ENCODE measurements around the gene MAPKAPK3.

Gene MAPKAPK3

GRCh38 chr3:50606596-50606995, 10.4 kb upstream of the MAPKAPK3 start:
- DNase-seq (ENCODE audit: low read depth, low spot score) = no peak
- TF ChIP-seq ZNF274 (IDR thresholded peaks at IDR 0.05; ENCODE audit: low read depth, low read length) (no peak), SUZ12 (IDR thresholded peaks at IDR 0.05; ENCODE audit: extremely low read depth, insufficient read depth, insufficient read length) (no peak), YY1 (IDR thresholded peaks at IDR 0.05; ENCODE audit: insufficient read depth, insufficient read length) (no peak)
- Histone ChIP-seq H3K4me1 (ENCODE audit: insufficient read depth, insufficient read length) (peaks cover 19% of the 10 kb centered on the region), H3K9me3 (ENCODE audit: insufficient read depth, low read length) (no peaks in the 10 kb centered on the region), H3K36me3 (ENCODE audit: insufficient read depth, insufficient read length, low read length) (peaks cover 22% of the 10 kb centered on the region), H3K9ac (ENCODE audit: insufficient read length, low read depth) (peak overlapping the region; percentile 13), H3K27me3 (ENCODE audit: insufficient read depth, insufficient read length) (peaks cover 17% of the 10 kb centered on the region), H3K4me3 (ENCODE audit: insufficient read length, low read depth) (no peak overlapping the region)

GRCh38 chr3:50607271-50608091, 9.5 kb upstream of the MAPKAPK3 start:
- Histone ChIP-seq H3K9me3 (ENCODE audit: insufficient read depth, low read length) (no peaks in the 10 kb centered on the region), H3K4me3 (ENCODE audit: insufficient read length, low read depth) (no peak overlapping the region), H3K4me1 (ENCODE audit: insufficient read depth, insufficient read length) (peaks cover 12% of the 10 kb centered on the region), H3K27me3 (ENCODE audit: insufficient read depth, insufficient read length) (peaks cover 22% of the 10 kb centered on the region), H3K36me3 (ENCODE audit: insufficient read depth, insufficient read length, low read length) (peaks cover 22% of the 10 kb centered on the region), H3K9ac (ENCODE audit: insufficient read length, low read depth) (no peak overlapping the region)
- TF ChIP-seq SUZ12 (IDR thresholded peaks at IDR 0.05; ENCODE audit: extremely low read depth, insufficient read depth, insufficient read length) (no peak), YY1 (IDR thresholded peaks at IDR 0.05; ENCODE audit: insufficient read depth, insufficient read length) (no peak), ZNF274 (IDR thresholded peaks at IDR 0.05; ENCODE audit: low read depth, low read length) (no peak)
- DNase-seq (ENCODE audit: low read depth, low spot score) = no peak

- no peaks in the 10 kb centered on the region for H3K9me3 ChIP-seq (ENCODE audit: insufficient read depth, low read length)
- H3K36me3 ChIP-seq (ENCODE audit: insufficient read depth, insufficient read length, low read length) = peaks cover 22% of the 10 kb centered on the region
- TF ChIP-seq ZNF274 (IDR thresholded peaks at IDR 0.05; ENCODE audit: low read depth, low read length) (no peak), SUZ12 (IDR thresholded peaks at IDR 0.05; ENCODE audit: extremely low read depth, insufficient read depth, insufficient read length) (no peak), YY1 (IDR thresholded peaks at IDR 0.05; ENCODE audit: insufficient read depth, insufficient read length) (no peak)
- no peak for DNase-seq (ENCODE audit: low read depth, low spot score)
- no peak overlapping the region for H3K4me3 ChIP-seq (ENCODE audit: insufficient read length, low read depth)
- peaks cover 12% of the 10 kb centered on the region for H3K4me1 ChIP-seq (ENCODE audit: insufficient read depth, insufficient read length)
- no peak overlapping the region for H3K9ac ChIP-seq (ENCODE audit: insufficient read length, low read depth)
- H3K27me3 ChIP-seq (ENCODE audit: insufficient read depth, insufficient read length) = peaks cover 30% of the 10 kb centered on the region
Observed at GRCh38 chr3:50608278-50608677, 8.7 kb upstream of the MAPKAPK3 start.

GRCh38 chr3:50609071-50609762, 7.7 kb upstream of the MAPKAPK3 start:
- Histone ChIP-seq H3K27me3 (ENCODE audit: insufficient read depth, insufficient read length) (peaks cover 38% of the 10 kb centered on the region), H3K4me1 (ENCODE audit: insufficient read depth, insufficient read length) (peaks cover 12% of the 10 kb centered on the region), H3K36me3 (ENCODE audit: insufficient read depth, insufficient read length, low read length) (peaks cover 22% of the 10 kb centered on the region), H3K9me3 (ENCODE audit: insufficient read depth, low read length) (no peaks in the 10 kb centered on the region), H3K4me3 (ENCODE audit: insufficient read length, low read depth) (no peak overlapping the region), H3K9ac (ENCODE audit: insufficient read length, low read depth) (no peak overlapping the region)
- TF ChIP-seq ZNF274 (IDR thresholded peaks at IDR 0.05; ENCODE audit: low read depth, low read length) = no peak
- no peak for TF ChIP-seq SUZ12 (IDR thresholded peaks at IDR 0.05; ENCODE audit: extremely low read depth, insufficient read depth, insufficient read length)
- no peak for TF ChIP-seq YY1 (IDR thresholded peaks at IDR 0.05; ENCODE audit: insufficient read depth, insufficient read length)
- no peak for DNase-seq (ENCODE audit: low read depth, low spot score)

GRCh38 chr3:50609763-50610085, 7.2 kb upstream of the MAPKAPK3 start:
- peaks cover 22% of the 10 kb centered on the region for H3K36me3 ChIP-seq (ENCODE audit: insufficient read depth, insufficient read length, low read length)
- no peaks in the 10 kb centered on the region for H3K9me3 ChIP-seq (ENCODE audit: insufficient read depth, low read length)

GRCh38 chr3:50610181-50610971, 6.6 kb upstream of the MAPKAPK3 start:
- no peaks in the 10 kb centered on the region for H3K9me3 ChIP-seq (ENCODE audit: insufficient read depth, low read length)
- peaks cover 12% of the 10 kb centered on the region for H3K4me1 ChIP-seq (ENCODE audit: insufficient read depth, insufficient read length)
- peak overlapping the region; percentile 56 for H3K4me3 ChIP-seq (ENCODE audit: insufficient read length, low read depth)
- no peak for DNase-seq (ENCODE audit: low read depth, low spot score)
- no peak for TF ChIP-seq SUZ12 (IDR thresholded peaks at IDR 0.05; ENCODE audit: extremely low read depth, insufficient read depth, insufficient read length)
- no peak for TF ChIP-seq ZNF274 (IDR thresholded peaks at IDR 0.05; ENCODE audit: low read depth, low read length)
- TF ChIP-seq YY1 (IDR thresholded peaks at IDR 0.05; ENCODE audit: insufficient read depth, insufficient read length) = no peak
- peaks cover 46% of the 10 kb centered on the region for H3K27me3 ChIP-seq (ENCODE audit: insufficient read depth, insufficient read length)
- no peak overlapping the region for H3K9ac ChIP-seq (ENCODE audit: insufficient read length, low read depth)
- peaks cover 22% of the 10 kb centered on the region for H3K36me3 ChIP-seq (ENCODE audit: insufficient read depth, insufficient read length, low read length)

More at GRCh38 chr3:50609763-50610085, 7.2 kb upstream of the MAPKAPK3 start:
- no peak overlapping the region for H3K4me3 ChIP-seq (ENCODE audit: insufficient read length, low read depth)
- H3K27me3 ChIP-seq (ENCODE audit: insufficient read depth, insufficient read length) = peaks cover 41% of the 10 kb centered on the region
- peaks cover 12% of the 10 kb centered on the region for H3K4me1 ChIP-seq (ENCODE audit: insufficient read depth, insufficient read length)
- TF ChIP-seq YY1 (IDR thresholded peaks at IDR 0.05; ENCODE audit: insufficient read depth, insufficient read length) = no peak
- TF ChIP-seq SUZ12 (IDR thresholded peaks at IDR 0.05; ENCODE audit: extremely low read depth, insufficient read depth, insufficient read length) = no peak
- TF ChIP-seq ZNF274 (IDR thresholded peaks at IDR 0.05; ENCODE audit: low read depth, low read length) = no peak
- DNase-seq (ENCODE audit: low read depth, low spot score) = no peak
- H3K9ac ChIP-seq (ENCODE audit: insufficient read length, low read depth) = no peak overlapping the region
